Activated naive CD8-positive, alpha-beta T cell treated with anti-CD3 and anti-CD28 coated beads, Interleukin-2, amount 50 U/mL, for 16 hours (primary cell): ENCODE data around the gene LRGUK.

Source experiments
- DNase-seq: peaks from one replicate; pipeline ENCODE4 v3.0.0-alpha.2; 2020; ENCODE audit warnings: low read depth, low spot score

The LRGUK gene

DNA sequence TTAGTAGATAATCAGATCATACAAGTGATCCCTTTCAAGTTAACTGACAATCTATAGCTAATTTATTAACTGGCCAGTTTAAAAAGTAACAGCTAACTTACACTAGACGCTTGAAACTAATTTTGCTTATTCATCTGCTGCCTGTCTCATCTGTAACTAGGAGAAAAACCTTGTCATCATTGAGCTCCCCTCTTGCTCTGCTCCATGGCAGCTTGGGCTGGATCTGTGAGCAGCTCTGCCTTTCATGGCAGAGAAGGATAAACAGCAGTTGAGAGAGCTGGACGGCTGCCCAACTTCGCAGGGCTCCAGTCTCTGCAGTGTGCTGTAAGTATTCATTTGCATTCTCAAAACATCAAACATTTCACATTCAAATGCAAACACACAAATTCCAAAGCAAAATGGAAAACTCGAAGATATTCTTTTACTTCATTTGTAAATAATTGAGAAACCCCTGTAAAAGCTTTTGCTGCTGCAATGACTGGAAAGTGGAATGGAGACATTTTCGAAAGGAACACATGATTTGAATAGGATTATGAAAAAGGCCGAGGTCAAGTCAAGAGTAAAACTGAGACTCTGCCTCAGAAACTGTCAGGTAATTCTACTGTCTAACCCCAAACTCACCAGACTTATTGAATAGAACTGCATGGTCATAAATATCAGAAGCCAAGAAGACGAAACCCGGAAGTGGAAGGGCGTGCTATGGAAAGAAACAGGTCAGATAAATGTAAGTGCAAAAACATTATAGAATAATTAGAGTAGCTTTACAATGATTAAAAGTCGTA, 172.0 kb downstream of the LRGUK start:
- DNase-seq, result no peak

DNA sequence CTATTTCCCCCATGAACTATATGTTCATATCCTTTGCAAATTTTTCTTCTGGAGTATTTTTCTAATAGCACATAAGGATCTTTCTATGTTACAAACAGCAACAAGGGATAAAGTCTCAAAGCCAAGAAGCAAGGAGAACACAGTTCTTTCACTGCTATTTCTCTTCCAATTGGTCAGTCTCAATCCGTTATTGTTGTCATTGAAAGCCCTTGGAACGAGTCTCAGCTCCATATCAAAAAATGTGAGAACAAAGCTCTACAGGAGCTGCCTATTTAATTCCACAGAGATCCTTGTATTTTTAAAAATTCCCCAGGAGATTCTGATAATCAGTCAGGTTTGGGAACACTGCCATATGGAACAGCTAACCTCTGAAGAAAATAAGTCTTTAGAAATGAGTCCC, 173.8 kb downstream of the LRGUK start:
- no peak for DNase-seq

DNA sequence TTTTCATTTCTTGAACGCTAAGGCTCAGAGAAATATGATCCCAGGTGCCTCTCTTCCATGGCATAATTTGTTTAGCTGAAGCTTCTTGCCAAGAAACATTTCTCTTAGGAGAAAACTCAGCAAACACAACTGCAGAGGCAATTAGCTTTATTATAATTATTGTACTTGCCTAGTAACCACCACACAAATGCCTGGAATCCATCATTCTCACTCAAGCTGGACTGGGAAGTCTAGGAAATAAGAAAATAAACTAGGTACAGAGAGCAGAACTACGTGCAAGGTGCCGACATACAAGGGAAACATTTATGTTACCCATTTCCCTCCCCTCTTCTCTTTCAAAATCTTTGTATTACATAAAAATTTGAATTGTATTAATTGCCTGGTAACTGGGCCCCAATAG, 174.5 kb downstream of the LRGUK start:
- no peak for DNase-seq

DNA sequence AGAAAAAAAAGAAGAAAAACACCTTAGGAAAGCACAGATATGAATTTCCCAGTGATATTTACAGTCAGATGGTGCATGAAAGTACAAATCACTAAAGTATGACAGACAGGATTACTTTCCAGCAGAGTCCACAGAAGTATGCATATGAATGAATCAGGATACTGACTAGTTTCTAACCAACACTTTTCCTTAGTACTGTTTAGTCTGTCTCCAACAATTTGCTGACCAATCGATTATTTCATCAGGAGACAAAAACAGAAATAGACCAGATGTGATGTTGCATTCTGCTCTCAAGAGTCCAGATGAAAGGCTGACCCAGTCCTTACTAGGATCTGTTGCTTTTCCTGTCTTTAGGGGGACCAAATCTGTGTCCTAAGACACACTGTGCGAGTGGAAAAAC, 175.0 kb downstream of the LRGUK start:
- no peak for DNase-seq

DNA sequence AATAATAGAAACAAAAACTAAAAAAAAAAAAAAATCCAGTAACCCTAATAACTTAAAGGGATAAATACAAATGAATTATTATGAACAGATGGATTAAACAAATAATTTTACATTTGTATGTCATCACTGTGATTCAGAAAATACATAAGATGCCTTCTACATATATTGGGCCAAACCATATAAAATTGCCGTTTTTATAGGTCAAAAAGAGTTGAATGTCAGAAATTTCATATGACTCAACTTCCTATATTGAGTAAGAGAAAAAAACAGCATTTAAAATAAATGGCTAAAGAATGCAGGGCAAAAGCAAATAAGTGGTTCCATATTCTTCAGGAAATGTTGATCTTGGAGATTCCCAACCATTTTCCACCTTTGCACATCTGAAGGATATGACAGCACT, 180.2 kb downstream of the LRGUK start:
- no peak for DNase-seq

DNA sequence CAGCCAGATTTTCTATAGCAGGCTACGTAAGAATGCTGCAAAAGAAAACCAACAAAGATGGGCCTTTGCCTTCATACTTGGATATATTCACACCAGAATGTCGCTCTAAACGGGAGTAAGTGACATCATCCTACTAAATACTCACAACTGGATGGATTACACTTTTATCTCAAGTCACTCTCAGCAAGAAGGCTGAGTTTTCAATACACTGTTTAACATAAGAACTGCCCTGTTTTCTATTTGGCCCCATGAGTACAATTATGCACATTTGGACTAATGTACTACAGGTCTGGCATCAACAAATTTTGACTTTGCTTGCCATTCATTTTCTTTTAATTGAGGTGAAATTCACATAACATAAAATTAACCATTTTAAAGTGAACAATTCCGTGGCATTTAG, 181.4 kb downstream of the LRGUK start:
- no peak for DNase-seq

DNA sequence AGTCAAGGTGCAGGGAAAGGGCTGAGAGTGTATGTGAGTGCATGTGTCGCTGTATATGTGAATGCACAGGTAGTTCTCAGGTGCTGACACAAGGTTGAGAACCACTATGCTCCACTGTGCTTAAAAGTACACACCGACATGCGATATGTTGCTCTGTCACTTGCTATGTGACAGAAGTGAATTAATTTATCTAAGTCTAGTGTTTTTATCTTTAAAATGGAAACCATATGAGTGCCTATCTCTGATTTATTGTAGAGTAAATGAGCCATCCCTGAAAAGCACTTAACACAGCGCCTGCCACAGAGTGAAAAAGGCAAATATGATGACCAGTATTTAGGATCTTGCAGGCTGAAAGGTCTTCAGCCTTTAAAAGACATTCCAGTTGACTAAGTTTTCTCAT, 184.7 kb downstream of the LRGUK start:
- DNase-seq, result no peak

DNA sequence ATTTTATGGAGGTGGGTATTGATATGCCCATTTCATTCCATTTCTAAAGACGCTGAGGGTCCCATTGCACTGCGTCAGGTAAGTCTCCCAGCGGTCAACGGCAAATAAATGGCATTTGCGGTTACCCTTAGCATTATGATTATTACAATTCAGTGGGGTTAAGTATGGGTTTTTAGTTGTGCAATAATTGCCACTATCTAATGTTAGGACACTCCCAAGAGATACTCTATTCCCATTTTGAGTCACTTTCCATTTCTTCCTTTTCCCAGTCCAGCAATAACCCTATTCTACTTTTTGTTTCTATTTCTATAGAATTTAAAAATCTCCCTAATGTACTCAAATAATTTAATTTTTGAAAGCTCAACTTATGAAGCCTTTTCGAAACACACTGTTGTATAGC, 185.6 kb downstream of the LRGUK start:
- no peak for DNase-seq

DNA sequence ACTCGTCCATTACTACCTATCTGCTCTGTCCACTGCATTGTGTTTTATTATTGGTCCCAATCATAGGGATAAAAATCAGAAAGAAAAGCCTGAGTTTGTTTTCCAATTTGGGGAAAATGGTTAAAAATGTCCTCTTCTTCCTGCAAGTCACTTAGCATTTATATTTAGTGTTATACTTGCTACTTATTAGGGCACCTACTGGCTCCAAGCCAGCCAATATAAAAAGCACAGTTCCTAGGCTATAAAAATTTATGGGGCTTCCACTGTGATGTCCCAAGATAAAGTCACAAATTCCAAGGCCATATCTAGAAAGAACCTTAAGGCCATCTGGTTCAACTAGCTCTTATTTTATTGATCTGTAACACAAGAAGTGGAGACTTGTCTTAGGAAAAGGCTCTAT, 186.4 kb downstream of the LRGUK start:
- DNase-seq, result no peak
